Neuronal stem cell (in vitro differentiated cells): ENCODE results near the gene TMPO.
"Not testable (repeated sequence)": the region's sequence is repeated elsewhere in the genome, so short reads cannot be mapped to it uniquely, and the experiment has no call there.

ENCODE experiments used
- DNase-seq: peaks from one replicate; pipeline ENCODE4 v3.0.0-alpha.2; 2013; ENCODE audit warnings: low spot score
- H2AFZ ChIP-seq: one replicate; pipeline ENCODE4 v1.6.1; 2013; ENCODE audit warnings: mild to moderate bottlenecking, low read length, inconsistent platforms
- H2AK5ac ChIP-seq: 2 replicates; pipeline ENCODE4 v1.6.1; 2013; ENCODE audit warnings: low read depth, mild to moderate bottlenecking, inconsistent platforms, low read length, moderate library complexity, mixed read lengths
- H2BK120ac ChIP-seq: 2 replicates; pipeline ENCODE4 v1.6.1; 2013; ENCODE audit warnings: low read depth, mild to moderate bottlenecking, inconsistent platforms, low read length, moderate library complexity, mixed read lengths
- H2BK12ac ChIP-seq: one replicate; pipeline ENCODE4 v1.6.1; 2013; ENCODE audit warnings: low read length, inconsistent platforms
- H2BK15ac ChIP-seq: 2 replicates; pipeline ENCODE4 v1.6.1; 2013; ENCODE audit warnings: mild to moderate bottlenecking, low read length, inconsistent platforms, mixed read lengths
- H2BK5ac ChIP-seq: one replicate; pipeline ENCODE4 v1.6.1; 2013; ENCODE audit warnings: inconsistent platforms, mild to moderate bottlenecking, low read length, moderate library complexity
- H3K14ac ChIP-seq: one replicate; pipeline ENCODE4 v1.6.1; 2013; ENCODE audit warnings: low read length, inconsistent platforms
- H3K18ac ChIP-seq: 2 replicates; pipeline ENCODE4 v1.6.1; 2013; ENCODE audit warnings: low read length, inconsistent platforms
- H3K23ac ChIP-seq: 2 replicates; pipeline ENCODE4 v1.6.1; 2013; ENCODE audit warnings: low read depth, mild to moderate bottlenecking, mixed read lengths, low read length, inconsistent platforms; ENCODE audit not compliant: poor library complexity
- H3K27ac ChIP-seq: replicated peaks from 3 replicates; pipeline ENCODE4 v1.5.1; 2013; ENCODE audit warnings: low read length, inconsistent platforms
- H3K27me3 ChIP-seq, 3 experiments: 2 replicates each; pipeline ENCODE4 v1.6.1; 2013; ENCODE audit warnings: low read length in 3 of 3, mild to moderate bottlenecking in 2 of 3, inconsistent platforms in 1 of 3, low read depth in 1 of 3, mixed read lengths in 1 of 3, moderate library complexity in 1 of 3; ENCODE audit not compliant: control insufficient read depth in 3 of 3, insufficient read depth in 3 of 3
- H3K36me3 ChIP-seq, 2 donors: replicated peaks in 1 of 2; 2 replicates each; pipeline ENCODE4 v1.6.1; 2013; ENCODE audit warnings: low read length in 2 of 2; ENCODE audit not compliant: control insufficient read depth in 2 of 2, insufficient read depth in 2 of 2
- H3K4ac ChIP-seq: 2 replicates; pipeline ENCODE4 v1.6.1; 2013; ENCODE audit warnings: inconsistent platforms, mild to moderate bottlenecking, low read length, moderate library complexity
- H3K4me1 ChIP-seq, 2 donors: 1 replicate in 1 of 2; 2 replicates in 1 of 2; pipeline ENCODE4 v1.6.1; 2013; ENCODE audit warnings: low read length in 2 of 2, low read depth in 1 of 2; ENCODE audit not compliant: control insufficient read depth in 2 of 2, insufficient read depth in 1 of 2
- H3K4me2 ChIP-seq: one replicate; pipeline ENCODE4 v1.6.1; 2013; ENCODE audit warnings: mild to moderate bottlenecking, low read length, inconsistent platforms; ENCODE audit not compliant: insufficient read depth, poor library complexity, severe bottlenecking
- H3K4me3 ChIP-seq, 2 donors: 2 replicates each; pipeline ENCODE4 v1.5.1; 2013; ENCODE audit warnings: low read length in 2 of 2, mild to moderate bottlenecking in 2 of 2, inconsistent platforms in 1 of 2, moderate library complexity in 1 of 2
- H3K79me1 ChIP-seq: one replicate; pipeline ENCODE4 v1.6.1; 2013; ENCODE audit warnings: low read depth, mild to moderate bottlenecking, inconsistent platforms, low read length, moderate library complexity
- H3K9ac ChIP-seq: one replicate; pipeline ENCODE4 v1.6.1; 2013; ENCODE audit warnings: mild to moderate bottlenecking, low read depth, low read length, inconsistent platforms; ENCODE audit not compliant: poor library complexity
- H3K9me3 ChIP-seq, 2 donors: replicated peaks in 1 of 2; 2 replicates each; pipeline versions ENCODE3 to v1.6.1; 2013; ENCODE audit warnings: low read length in 2 of 2, mild to moderate bottlenecking in 2 of 2, inconsistent platforms in 1 of 2, low read depth in 1 of 2, mixed read lengths in 1 of 2, moderate library complexity in 1 of 2; ENCODE audit not compliant: control insufficient read depth in 2 of 2, insufficient read depth in 1 of 2
- H4K8ac ChIP-seq: one replicate; pipeline ENCODE4 v1.6.1; 2013; ENCODE audit warnings: low read depth, mild to moderate bottlenecking, inconsistent platforms, low read length, moderate library complexity
- H4K91ac ChIP-seq: one replicate; pipeline ENCODE4 v1.6.1; 2013; ENCODE audit warnings: low read length, low read depth, mild to moderate bottlenecking, inconsistent platforms; ENCODE audit not compliant: poor library complexity
- WGBS, 2 donors: extraction: QIAGEN DNeasy Blood & Tissue Kit; methylation state at CpG; one replicate each; pipeline ENCODE4 v1.1.7; 2013; ENCODE audit warnings: missing lambda C conversion rate in 2 of 2, mixed read lengths in 1 of 2; ENCODE audit not compliant: insufficient read length in 2 of 2, insufficient replicate concordance in 1 of 2; ENCODE audit errors: extremely low coverage in 2 of 2; 5-methylcytosine and 5-hydroxymethylcytosine counted together

The TMPO gene

GRCh38 chr12:98551787-98552186 is 36.4 kb downstream of the TMPO start:
- H2AK5ac ChIP-seq = no peak overlapping the region
- no peaks in the 10 kb centered on the region for H3K79me1 ChIP-seq
- H3K4me2 ChIP-seq = no peak overlapping the region
- no peaks in the 10 kb centered on the region for H3K27me3 ChIP-seq
- H4K8ac ChIP-seq = no peak overlapping the region
- H3K4ac ChIP-seq = no peak overlapping the region
- no peak overlapping the region for H2BK15ac ChIP-seq
- DNase-seq = no peak
- H3K4me3 ChIP-seq = no peak overlapping the region
- no peak overlapping the region for H3K18ac ChIP-seq
- no peak overlapping the region for H2BK120ac ChIP-seq
- no peak overlapping the region for H3K23ac ChIP-seq
- no peak overlapping the region for H3K27ac ChIP-seq
- H2BK12ac ChIP-seq = no peak overlapping the region
- no peak overlapping the region for H3K9ac ChIP-seq
- WGBS, 2 donors = no CpG with 5 or more reads among the region's 3 CpGs
- no peak overlapping the region for H2BK5ac ChIP-seq
- no peak overlapping the region for H3K14ac ChIP-seq
- H3K9me3 ChIP-seq = no peaks in the 10 kb centered on the region
- no peak overlapping the region for H2AFZ ChIP-seq
- peaks cover 8 to 54% of the 10 kb centered on the region in 2 donors for H3K36me3 ChIP-seq
- H4K91ac ChIP-seq = no peak overlapping the region
- H3K4me1 ChIP-seq = no peaks in the 10 kb centered on the region

DNA sequence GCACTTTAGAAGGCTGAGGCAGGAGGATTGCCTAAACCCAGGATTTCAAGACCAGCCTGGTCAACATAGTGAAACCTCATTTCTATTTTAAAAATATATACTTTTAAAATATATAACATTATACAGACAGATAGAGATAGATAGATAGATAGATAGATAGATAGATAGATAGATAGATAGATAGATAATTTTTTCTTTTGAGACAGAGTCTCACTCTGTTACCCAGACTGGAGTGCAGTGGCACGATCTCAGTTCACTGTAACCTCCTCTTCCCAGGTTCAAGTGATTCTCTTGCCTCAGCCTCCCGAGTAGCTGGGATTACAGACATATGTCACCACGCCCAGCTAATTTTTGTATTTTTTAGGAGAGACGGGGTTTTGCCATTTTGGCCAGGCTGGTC is 42.7 kb downstream of the TMPO start:
- H3K14ac ChIP-seq, H3K4me2 ChIP-seq, DNase-seq, H2BK15ac ChIP-seq, H2AK5ac ChIP-seq, H4K91ac ChIP-seq, H2BK120ac ChIP-seq, H3K4me1 ChIP-seq, H3K27me3 ChIP-seq, H2BK5ac ChIP-seq, H2AFZ ChIP-seq, H3K79me1 ChIP-seq, H3K9ac ChIP-seq, H2BK12ac ChIP-seq, H3K4me3 ChIP-seq, H3K9me3 ChIP-seq, H3K4ac ChIP-seq, H4K8ac ChIP-seq, H3K18ac ChIP-seq, H3K27ac ChIP-seq, H3K36me3 ChIP-seq, H3K23ac ChIP-seq: not testable (repeated sequence)
- no CpG with 5 or more reads among the region's 4 CpGs for WGBS, 2 donors

- no peak overlapping the region for H3K23ac ChIP-seq
- no peak overlapping the region for H3K4ac ChIP-seq
- no peak overlapping the region for H2BK120ac ChIP-seq
- no peaks in the 10 kb centered on the region for H3K4me1 ChIP-seq
- H2BK12ac ChIP-seq = no peak overlapping the region
- no peak overlapping the region for H4K91ac ChIP-seq
- H3K9me3 ChIP-seq = no peaks in the 10 kb centered on the region
- no peak overlapping the region for H4K8ac ChIP-seq
- no peak overlapping the region for H2BK5ac ChIP-seq
- H2AFZ ChIP-seq = no peak overlapping the region
- no CpG with 5 or more reads among the region's 1 CpG for WGBS, 2 donors
- no peak overlapping the region for H3K4me2 ChIP-seq
- no peaks in the 10 kb centered on the region for H3K36me3 ChIP-seq
- no peak overlapping the region for H3K27ac ChIP-seq
- H2AK5ac ChIP-seq = no peak overlapping the region
- no peaks in the 10 kb centered on the region for H3K27me3 ChIP-seq
- H3K4me3 ChIP-seq = no peak overlapping the region
- H2BK15ac ChIP-seq = no peak overlapping the region
- no peak for DNase-seq
- H3K9ac ChIP-seq = no peak overlapping the region
- no peak overlapping the region for H3K18ac ChIP-seq
- no peaks in the 10 kb centered on the region for H3K79me1 ChIP-seq
- no peak overlapping the region for H3K14ac ChIP-seq
Measured at GRCh38 chr12:98559666-98560065, 44.3 kb downstream of the TMPO start.

DNA sequence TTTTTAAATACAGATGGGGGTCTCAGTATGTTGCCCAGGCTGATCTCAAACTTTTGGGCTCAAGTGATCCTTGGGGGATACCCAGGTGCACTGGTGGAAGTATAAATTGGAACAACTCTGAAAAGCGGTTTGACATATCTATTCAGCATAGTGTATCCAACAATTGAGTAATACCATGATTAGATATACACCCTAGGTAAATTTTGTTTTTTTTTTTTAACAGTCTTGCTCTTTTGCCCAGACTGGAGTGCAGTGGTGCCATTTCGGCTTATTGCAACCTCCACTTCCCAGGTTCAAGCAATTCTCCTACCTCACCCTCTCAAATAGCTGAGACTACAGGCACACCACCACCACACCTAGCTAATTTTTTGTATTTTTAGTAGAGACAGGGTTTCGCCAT is 46.5 kb downstream of the TMPO start:
- no peak overlapping the region for H2AFZ ChIP-seq
- H2BK12ac ChIP-seq = no peak overlapping the region
- no CpG with 5 or more reads among the region's 3 CpGs for WGBS, 2 donors
- no peak overlapping the region for H3K4me3 ChIP-seq
- H4K91ac ChIP-seq = no peak overlapping the region
- H3K27me3 ChIP-seq = no peaks in the 10 kb centered on the region
- no peak overlapping the region for H3K23ac ChIP-seq
- H3K18ac ChIP-seq = no peak overlapping the region
- no peaks in the 10 kb centered on the region for H3K9me3 ChIP-seq
- no peak overlapping the region for H2BK15ac ChIP-seq
- no peak overlapping the region for H2BK120ac ChIP-seq
- no peak overlapping the region for H3K27ac ChIP-seq
- H3K4me1 ChIP-seq = no peaks in the 10 kb centered on the region
- H3K79me1 ChIP-seq = no peaks in the 10 kb centered on the region
- H3K14ac ChIP-seq = no peak overlapping the region
- H3K4ac ChIP-seq = no peak overlapping the region
- H3K36me3 ChIP-seq = no peaks in the 10 kb centered on the region
- no peak for DNase-seq
- no peak overlapping the region for H2BK5ac ChIP-seq
- no peak overlapping the region for H3K4me2 ChIP-seq
- no peak overlapping the region for H2AK5ac ChIP-seq
- no peak overlapping the region for H4K8ac ChIP-seq
- H3K9ac ChIP-seq = no peak overlapping the region
